ENCODE data around the gene GRIN2A. TPM values are rescaled to one million over a fixed set of nuclear protein-coding genes. Genes with fewer than 3 reads are reported as not detected.

GRIN2A gene
- total RNA-seq, 2 donors from 2014 or later, result 0.26 to 21.4 TPM

GRCh38 chr16:10028644-10029043 lies 153.6 kb downstream of the GRIN2A start:
- no peak for DNase-seq
- no peaks in the 10 kb centered on the region for H3K9me3 ChIP-seq
- H3K4me1 ChIP-seq, result no peaks in the 10 kb centered on the region
- H3K4me3 ChIP-seq, result no peak overlapping the region
- H3K27ac ChIP-seq, result no peak overlapping the region
- intact Hi-C loops (cut with DNase I), result no loop called here
- H3K36me3 ChIP-seq (replicated peaks in 1 of 2; ENCODE audit: insufficient read depth in 1 of 2, low read depth in 2 of 2), result no peaks in the 10 kb centered on the region
- no peak for TF ChIP-seq POLR2A (IDR thresholded peaks at IDR 0.05)
- TF ChIP-seq CTCF (IDR thresholded peaks at IDR 0.05), result no peak
- ATAC-seq, result no peak
- no peaks in the 10 kb centered on the region for H3K27me3 ChIP-seq

- 41 to 47% methylated on average over 7 to 8 of the region's 8 CpGs for WGBS, 2 donors
- Histone ChIP-seq H3K27ac (no peak overlapping the region), H3K9me3 (no peaks in the 10 kb centered on the region), H3K4me3 (no peak overlapping the region), H3K27me3 (no peaks in the 10 kb centered on the region), H3K4me1 (no peaks in the 10 kb centered on the region), H3K36me3 (replicated peaks in 1 of 2; ENCODE audit: insufficient read depth in 1 of 2, low read depth in 2 of 2) (no peaks in the 10 kb centered on the region)
- intact Hi-C loops (cut with DNase I), result no loop called here
- no peak for DNase-seq
- TF ChIP-seq POLR2A (IDR thresholded peaks at IDR 0.05) (no peak), CTCF (IDR thresholded peaks at IDR 0.05) (no peak)
- ATAC-seq, result no peak
These were observed 154.7 kb downstream of the GRIN2A start for GRCh38 chr16:10027553-10027952.

DNA sequence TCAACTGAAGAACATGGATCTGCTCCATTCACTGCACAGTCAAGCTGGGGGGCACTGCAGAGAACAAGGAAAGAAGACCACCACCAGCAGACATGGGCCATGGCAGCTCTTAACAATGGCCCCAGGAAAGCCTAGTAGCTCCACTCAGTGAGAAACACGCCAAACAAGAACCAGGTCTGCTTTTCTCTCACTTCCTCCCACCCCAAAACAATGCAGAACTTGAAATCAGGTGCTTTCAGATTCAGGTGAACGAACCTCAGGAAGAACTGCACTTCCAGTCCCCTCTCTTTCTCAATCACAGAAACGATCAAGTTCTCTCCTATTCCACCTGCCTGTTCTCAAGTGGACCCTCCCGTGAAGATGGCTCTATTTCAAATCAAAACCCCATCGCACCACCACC lies 155.6 kb downstream of the GRIN2A start:
- no peak for ATAC-seq
- WGBS, 2 donors, result 39 to 44% methylated on average over 5 of the region's 5 CpGs
- no peak for TF ChIP-seq POLR2A (IDR thresholded peaks at IDR 0.05)
- Histone ChIP-seq H3K4me3 (no peak overlapping the region), H3K9me3 (no peaks in the 10 kb centered on the region), H3K27me3 (no peaks in the 10 kb centered on the region), H3K36me3 (replicated peaks in 1 of 2; ENCODE audit: insufficient read depth in 1 of 2, low read depth in 2 of 2) (no peaks in the 10 kb centered on the region), H3K27ac (no peak overlapping the region), H3K4me1 (no peaks in the 10 kb centered on the region)
- intact Hi-C loops (cut with DNase I), result no loop called here
- DNase-seq, result no peak

GRCh38 chr16:10022098-10022497 lies 160.1 kb downstream of the GRIN2A start:
- Histone ChIP-seq H3K4me1 (no peaks in the 10 kb centered on the region), H3K27me3 (no peaks in the 10 kb centered on the region), H3K4me3 (no peak overlapping the region), H3K9me3 (no peaks in the 10 kb centered on the region), H3K36me3 (replicated peaks in 1 of 2; ENCODE audit: insufficient read depth in 1 of 2, low read depth in 2 of 2) (no peaks in the 10 kb centered on the region), H3K27ac (no peak overlapping the region)
- intact Hi-C loops (cut with DNase I), result no loop called here
- no peak for ATAC-seq
- 81 to 91% methylated on average over 5 of the region's 5 CpGs for WGBS, 2 donors
- DNase-seq, result no peak
- TF ChIP-seq POLR2A (IDR thresholded peaks at IDR 0.05) (no peak), CTCF (IDR thresholded peaks at IDR 0.05) (no peak)

GRCh38 chr16:10020866-10021265 lies 161.4 kb downstream of the GRIN2A start:
- H3K27me3 ChIP-seq, result no peaks in the 10 kb centered on the region
- intact Hi-C loops (cut with DNase I), result no loop called here
- no peaks in the 10 kb centered on the region for H3K9me3 ChIP-seq
- WGBS, 2 donors, result 46 to 48% methylated on average over 3 of the region's 3 CpGs
- H3K4me1 ChIP-seq, result no peaks in the 10 kb centered on the region
- DNase-seq (no peak), ATAC-seq (no peak)
- no peaks in the 10 kb centered on the region for H3K36me3 ChIP-seq (replicated peaks in 1 of 2; ENCODE audit: insufficient read depth in 1 of 2, low read depth in 2 of 2)
- TF ChIP-seq CTCF (IDR thresholded peaks at IDR 0.05), result no peak
- no peak for TF ChIP-seq POLR2A (IDR thresholded peaks at IDR 0.05)
- no peak overlapping the region for H3K4me3 ChIP-seq
- H3K27ac ChIP-seq, result no peak overlapping the region

Measured in body of pancreas (tissue), 4 donors.